H1 (cell line): ENCODE results near the gene SERPINH1. TPM values are rescaled to one million over a fixed set of nuclear protein-coding genes. Genes with fewer than 3 reads are reported as not detected.

Experiments
- CTCF ChIA-PET: fragments of 300-600 bp; sonication (Branson Sonifier 250); formaldehyde crosslinking; loops from one replicate; lab custom pipeline; 2021; ENCODE audit not compliant: partially characterized antibody; lab: Charles Lee
- POLR2A ChIA-PET: fragments of 300-600 bp; sonication (Branson Sonifier 250); formaldehyde crosslinking; loops from one replicate; lab custom pipeline; 2021; ENCODE audit warnings: inconsistent platforms; ENCODE audit not compliant: partially characterized antibody; lab: Charles Lee
- DNase-seq, 2 experiments: peaks; one replicate each; pipeline versions ENCODE4 v3.0.0 to v3.0.0-alpha.2; 2010 to 2022; ENCODE audit warnings: low spot score in 2 of 2, low read depth in 1 of 2, mixed read lengths in 1 of 2
- FAIRE-seq: peaks from 2 replicates; lab custom pipeline; 2011; peaks lifted over from hg19 to GRCh38; lab: Jason Lieb, UNC
- H2AFZ ChIP-seq: 2 replicates; pipeline ENCODE4 v1.8.1; 2012; ENCODE audit warnings: low read length, inconsistent platforms
- H2AK5ac ChIP-seq: 2 replicates; pipeline ENCODE4 v1.6.1; 2013; ENCODE audit warnings: low read depth, low read length
- H2BK120ac ChIP-seq: replicated peaks from 2 replicates; pipeline ENCODE3; 2013; ENCODE audit warnings: low read depth, low read length, inconsistent platforms
- H2BK12ac ChIP-seq: 2 replicates; pipeline ENCODE4 v1.6.1; 2013; ENCODE audit warnings: low read depth, low read length
- H2BK15ac ChIP-seq: 2 replicates; pipeline ENCODE4 v1.6.1; 2013; ENCODE audit warnings: low read length
- H2BK20ac ChIP-seq: 2 replicates; pipeline ENCODE4 v1.6.1; 2013; ENCODE audit warnings: low read length
- H2BK5ac ChIP-seq: 2 replicates; pipeline ENCODE4 v1.6.1; 2013; ENCODE audit warnings: low read depth, low read length
- H3K14ac ChIP-seq: 2 replicates; pipeline ENCODE4 v1.6.1; 2013; ENCODE audit warnings: inconsistent platforms; ENCODE audit not compliant: insufficient read length
- H3K18ac ChIP-seq: 2 replicates; pipeline ENCODE4 v1.6.1; 2013; ENCODE audit warnings: low read length; ENCODE audit errors: extremely low read depth
- H3K23ac ChIP-seq: 2 replicates; pipeline ENCODE4 v1.6.1; 2013; ENCODE audit warnings: inconsistent platforms; ENCODE audit not compliant: insufficient read length
- H3K23me2 ChIP-seq: 2 replicates; pipeline ENCODE4 v1.6.1; 2013; ENCODE audit warnings: low read depth, low read length
- H3K27ac ChIP-seq: 2 replicates; pipeline ENCODE4 v1.6.1; 2011; ENCODE audit warnings: low read depth, low read length, inconsistent platforms
- H3K27me3 ChIP-seq, 4 experiments: replicated peaks in 1 of 4; 1 replicate in 1 of 4; 2 replicates in 3 of 4; pipeline versions ENCODE4 v1.6.1 to v1.8.1; 2011 to 2013; ENCODE audit warnings: low read length in 3 of 4, mild to moderate bottlenecking in 3 of 4, inconsistent platforms in 2 of 4, mixed read lengths in 2 of 4, moderate library complexity in 1 of 4; ENCODE audit not compliant: control insufficient read depth in 3 of 4, insufficient read depth in 3 of 4; ENCODE audit errors: extremely low read depth in 1 of 4
- H3K36me3 ChIP-seq, 4 experiments: 2 replicates each; pipeline versions ENCODE4 v1.6.1 to v1.8.1; 2011 to 2013; ENCODE audit warnings: mild to moderate bottlenecking in 4 of 4, low read length in 3 of 4, moderate library complexity in 2 of 4, control low read depth in 1 of 4, inconsistent platforms in 1 of 4; ENCODE audit not compliant: insufficient read depth in 4 of 4, control insufficient read depth in 2 of 4
- H3K4ac ChIP-seq: replicated peaks from 2 replicates; pipeline ENCODE3; 2013; ENCODE audit warnings: low read length, low read depth, mixed read lengths, inconsistent platforms; ENCODE audit not compliant: insufficient read length
- H3K4me1 ChIP-seq, 4 experiments: replicated peaks in 1 of 4; 1 replicate in 1 of 4; 2 replicates in 3 of 4; pipeline versions ENCODE4 v1.6.1 to v1.8.1; 2011 to 2013; ENCODE audit warnings: low read length in 3 of 4, inconsistent platforms in 2 of 4, mixed read lengths in 1 of 4; ENCODE audit not compliant: insufficient read depth in 4 of 4, control insufficient read depth in 3 of 4
- H3K4me2 ChIP-seq, 2 experiments: 2 replicates each; pipeline versions ENCODE4 v1.6.1 to v1.8.1; 2011 to 2013; ENCODE audit warnings: low read depth in 2 of 2, low read length in 2 of 2, control low read depth in 1 of 2, inconsistent platforms in 1 of 2, mild to moderate bottlenecking in 1 of 2; ENCODE audit not compliant: insufficient read depth in 1 of 2
- H3K4me3 ChIP-seq, 4 experiments: fragments of 200-600, 300-600 bp in 1 of 4; sonication (generic), shearing (Covaris generic), sonication (Bioruptor Twin) in 1 of 4; 2 replicates each; pipeline versions ENCODE4 v1.5.1 to v1.8.1; 2011 to 2016; ENCODE audit warnings: low read length in 4 of 4, low read depth in 3 of 4, control low read depth in 2 of 4, inconsistent platforms in 2 of 4, mild to moderate bottlenecking in 2 of 4, mixed read lengths in 1 of 4, moderate library complexity in 1 of 4; ENCODE audit not compliant: insufficient read depth in 2 of 4; ENCODE audit errors: extremely low read depth in 1 of 4
- H3K56ac ChIP-seq: replicated peaks from 2 replicates; pipeline ENCODE3; 2013; ENCODE audit warnings: low read depth, mild to moderate bottlenecking, mixed read lengths, low read length, inconsistent platforms; ENCODE audit not compliant: insufficient read length
- H3K79me1 ChIP-seq: 2 replicates; pipeline ENCODE4 v1.6.1; 2013; ENCODE audit warnings: low read depth, low read length, control low read depth
- H3K79me2 ChIP-seq, 2 experiments: 2 replicates each; pipeline versions ENCODE4 v1.6.1 to v1.8.1; 2012 to 2013; ENCODE audit warnings: low read length in 2 of 2, mild to moderate bottlenecking in 2 of 2, inconsistent platforms in 1 of 2; ENCODE audit not compliant: insufficient read depth in 2 of 2, control insufficient read depth in 1 of 2
- H3K9ac ChIP-seq, 4 experiments: replicated peaks in 1 of 4; 1 replicate in 1 of 4; 2 replicates in 3 of 4; pipeline versions ENCODE4 v1.6.1 to v1.8.1; 2011 to 2013; ENCODE audit warnings: low read depth in 3 of 4, low read length in 3 of 4, control low read depth in 2 of 4, mild to moderate bottlenecking in 2 of 4, moderate library complexity in 2 of 4, inconsistent platforms in 1 of 4; ENCODE audit errors: extremely low read depth in 1 of 4
- H3K9me3 ChIP-seq, 2 experiments: 2 replicates each; pipeline versions ENCODE4 v1.6.1 to v1.8.1; 2012 to 2013; ENCODE audit warnings: mild to moderate bottlenecking in 2 of 2, moderate library complexity in 2 of 2, control low read depth in 1 of 2, inconsistent platforms in 1 of 2, low read depth in 1 of 2, low read length in 1 of 2, mixed read lengths in 1 of 2; ENCODE audit not compliant: insufficient read depth in 2 of 2
- H4K20me1 ChIP-seq, 2 experiments: replicated peaks in 1 of 2; 2 replicates each; pipeline versions ENCODE3 to v1.8.1; 2011 to 2013; ENCODE audit warnings: inconsistent platforms in 2 of 2, low read length in 2 of 2, mild to moderate bottlenecking in 1 of 2; ENCODE audit not compliant: insufficient read depth in 2 of 2, control insufficient read depth in 1 of 2
- H4K5ac ChIP-seq: 2 replicates; pipeline ENCODE4 v1.6.1; 2013; ENCODE audit warnings: low read length, low read depth, mixed read lengths, inconsistent platforms; ENCODE audit not compliant: insufficient read length
- H4K8ac ChIP-seq: 2 replicates; pipeline ENCODE4 v1.8.0; 2013; ENCODE audit warnings: mild to moderate bottlenecking, moderate library complexity, low read length, inconsistent platforms; ENCODE audit not compliant: insufficient read depth; ENCODE audit errors: extremely low read depth
- H4K91ac ChIP-seq: replicated peaks from 2 replicates; pipeline ENCODE3; 2013; ENCODE audit warnings: low read length, mixed read lengths, inconsistent platforms; ENCODE audit not compliant: insufficient read length
- E2F6 ChIP-seq: IDR thresholded peaks from 2 replicates; pipeline ENCODE4 v1.6.1; 2012; ENCODE audit warnings: inconsistent platforms
- HDAC6 ChIP-seq: IDR thresholded peaks from one replicate; pipeline ENCODE4 v1.7.1; 2012; ENCODE audit warnings: low read depth, mild to moderate bottlenecking, inconsistent platforms, low read length, moderate library complexity
- WGBS, 2 experiments: shearing (Covaris generic) in 1 of 2; methylation state at CpG; one replicate each; pipeline versions ENCODE4 v1.1.6 to v1.1.7; 2013 to 2015; ENCODE audit warnings: low lambda C conversion rate in 2 of 2, mixed read lengths in 2 of 2, inconsistent platforms in 1 of 2, low coverage in 1 of 2, missing lambda C conversion rate in 1 of 2; ENCODE audit not compliant: insufficient replicate concordance in 2 of 2, insufficient coverage in 1 of 2, insufficient read length in 1 of 2; ENCODE audit errors: extremely low coverage in 1 of 2, missing lambda C conversion rate in 1 of 2; 5-methylcytosine and 5-hydroxymethylcytosine counted together
- polyA plus RNA-seq, 7 experiments: library from polyadenylated mRNA; depleted of rRNA in 3 of 7; stranded (reverse) in 5 of 7; unstranded in 2 of 7; fragments of >200 nt in 5 of 7; fragments of 200-250 nt in 2 of 7; gene quantifications; 1 replicate in 5 of 7; 2 replicates in 1 of 7; 4 replicates in 1 of 7; pipeline versions ENCODE4 v1.2.1 to v1.2.3, GENCODE V29; 2011 to 2013; ENCODE audit warnings: missing spikeins in 2 of 7, mixed read lengths in 2 of 7
- total RNA-seq: library from RNA; stranded (reverse); fragmentation: NEBNext Ultra II Directional; extraction: Animal tissue kit (Norgen Biotek cat#: 25700); gene quantifications from 2 replicates; pipeline ENCODE4 v1.2.1, GENCODE V29; 2021

SERPINH1 gene
- total and polyA plus RNA-seq, 2 of the 8 experiments (the other 6 are each of a cell fraction or from before 2014, with no cell fraction given): 420 to 621 TPM

DNA sequence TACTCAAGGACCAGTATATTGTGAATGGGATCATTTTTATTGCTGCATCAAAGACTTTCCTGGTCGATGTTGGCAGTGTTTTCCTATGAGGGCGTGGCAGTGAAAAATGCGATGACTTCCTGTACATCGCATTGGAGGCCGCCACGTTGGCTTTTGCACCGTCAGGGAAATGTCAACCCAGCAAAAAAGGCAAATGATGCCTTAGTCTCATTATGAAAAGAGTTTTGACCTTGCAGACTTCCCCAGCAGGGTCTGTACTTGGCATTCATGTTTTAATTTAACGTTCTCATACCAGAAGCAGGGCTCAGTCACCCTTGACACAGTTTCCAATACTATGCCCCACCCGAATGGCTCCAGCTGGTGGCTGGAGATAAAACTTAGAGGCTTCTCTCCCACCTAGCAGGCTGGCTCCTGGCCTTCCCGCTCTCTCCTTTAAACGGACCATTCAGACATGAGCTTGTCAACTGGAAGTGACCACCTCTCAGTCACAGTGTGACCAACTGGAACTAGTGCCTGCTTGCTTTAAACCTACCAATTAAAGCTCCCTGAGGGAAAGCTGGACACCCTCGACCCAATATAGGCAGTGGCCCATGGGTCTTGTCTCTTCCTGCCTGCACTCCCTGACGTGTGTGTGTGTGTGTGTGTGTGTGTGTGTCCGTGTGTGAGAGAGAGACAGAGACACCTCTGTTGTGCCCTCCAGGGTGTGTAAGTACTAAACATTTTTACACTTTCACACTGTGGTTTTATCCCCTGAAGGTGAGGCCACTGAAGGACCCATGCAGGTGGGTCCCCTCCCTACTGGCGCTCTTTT lies 27.6 kb upstream of the SERPINH1 start:
- Histone ChIP-seq H3K79me1 (no peaks in the 10 kb centered on the region), H2BK15ac (no peak overlapping the region), H4K91ac (no peak overlapping the region), H3K4me3 (no peak overlapping the region), H4K5ac (no peak overlapping the region), H2BK20ac (no peak overlapping the region), H3K4ac (no peak overlapping the region), H2BK12ac (no peak overlapping the region), H3K23me2 (no peaks in the 10 kb centered on the region), H3K14ac (no peak overlapping the region), H3K18ac (no peak overlapping the region), H2AFZ (no peak overlapping the region), H3K27me3 (no peaks in the 10 kb centered on the region; a peak in 1 of 7 replicates), H3K4me1 (peaks cover 0 to 6% (median under 1%) of the 10 kb centered on the region in 4 experiments; a peak in 1 of 7 replicates), H3K9me3 (no peaks in the 10 kb centered on the region), H3K27ac (no peak overlapping the region), H3K4me2 (no peak overlapping the region), H3K23ac (no peak overlapping the region), H2AK5ac (no peak overlapping the region), H2BK120ac (no peak overlapping the region), H4K20me1 (no peaks in the 10 kb centered on the region), H3K36me3 (no peaks in the 10 kb centered on the region), H3K9ac (no peak overlapping the region; a peak in 1 of 7 replicates), H3K79me2 (no peaks in the 10 kb centered on the region), H2BK5ac (no peak overlapping the region), H4K8ac (no peak overlapping the region; the same call in 1 of the 2 replicates), H3K56ac (no peak overlapping the region)
- POLR2A ChIA-PET: interaction anchor here (0.7 to 2.3 kb wide), 9 partner anchors 10 to 134 kb away, joined by 3 to 6 read pairs (median 4); partner anchors contain the start of gene SERPINH1
- DNase-seq: no peak
- CTCF ChIA-PET: interaction anchor here (0.7 to 27.2 kb wide), 15 partner anchors 9 to 251 kb away, joined by 3 to 603 read pairs (median 6); partner anchors contain the start of gene KLHL35
- TF ChIP-seq E2F6: peak; percentile 23; the same call in 1 of the 2 replicates
- no peak for TF ChIP-seq HDAC6
- 85% methylated on average over 15 of the region's 15 CpGs; no CpG with 5 or more reads in 1 of the 2 experiments for WGBS, 2 experiments
- FAIRE-seq: no peak
